ENCODE measurements around the gene KCNAB2.

Gene KCNAB2

GRCh38 chr1:6134206-6134605, 88.5 kb downstream of the KCNAB2 start:
- DNase-seq (ENCODE audit: extremely low spot score) = no peak
- POLR2A ChIA-PET = no interaction called here
- no peak for TF ChIP-seq CTCF (IDR thresholded peaks at IDR 0.05; ENCODE audit: control extremely low read depth, extremely low read depth, low read depth, missing control alignments)
- CTCF ChIA-PET = no interaction called here

- no peak for DNase-seq (ENCODE audit: extremely low spot score)
- TF ChIP-seq CTCF (IDR thresholded peaks at IDR 0.05; ENCODE audit: control extremely low read depth, extremely low read depth, low read depth, missing control alignments) = no peak
- ChIA-PET POLR2A (no interaction called here), CTCF (no interaction called here)
Observed at GRCh38 chr1:6134741-6135510, 89.2 kb downstream of the KCNAB2 start.

- no peak for DNase-seq (ENCODE audit: extremely low spot score)
- no peak for TF ChIP-seq CTCF (IDR thresholded peaks at IDR 0.05; ENCODE audit: control extremely low read depth, extremely low read depth, low read depth, missing control alignments)
- CTCF ChIA-PET = no interaction called here
- POLR2A ChIA-PET = no interaction called here
Observed at GRCh38 chr1:6136516-6137220, 91.0 kb downstream of the KCNAB2 start.

- ChIA-PET POLR2A (no interaction called here), CTCF (no interaction called here)
- TF ChIP-seq CTCF (IDR thresholded peaks at IDR 0.05; ENCODE audit: control extremely low read depth, extremely low read depth, low read depth, missing control alignments) = no peak
- DNase-seq (ENCODE audit: extremely low spot score) = no peak
Observed at GRCh38 chr1:6137758-6138157, 92.1 kb downstream of the KCNAB2 start.

GRCh38 chr1:6140413-6140812, 94.7 kb downstream of the KCNAB2 start:
- TF ChIP-seq CTCF (IDR thresholded peaks at IDR 0.05; ENCODE audit: control extremely low read depth, extremely low read depth, low read depth, missing control alignments) = no peak
- no peak for DNase-seq (ENCODE audit: extremely low spot score)
- ChIA-PET POLR2A (no interaction called here), CTCF (no interaction called here)

- ChIA-PET POLR2A (no interaction called here), CTCF (interaction anchor here (0.7 kb wide), 1 partner anchor 107 kb away, joined by 3 read pairs; no protein-coding TSS in a partner anchor)
- DNase-seq (ENCODE audit: extremely low spot score) = peak; percentile 70
- TF ChIP-seq CTCF (IDR thresholded peaks at IDR 0.05; ENCODE audit: control extremely low read depth, extremely low read depth, low read depth, missing control alignments) = peak; percentile 20
Observed at GRCh38 chr1:6141592-6141991, 95.9 kb downstream of the KCNAB2 start.
